Measurements from ENCODE around the gene TMC8.
"Not testable (repeated sequence)": the region's sequence is repeated elsewhere in the genome, so short reads cannot be mapped to it uniquely, and the experiment has no call there.

TMC8 gene

DNA sequence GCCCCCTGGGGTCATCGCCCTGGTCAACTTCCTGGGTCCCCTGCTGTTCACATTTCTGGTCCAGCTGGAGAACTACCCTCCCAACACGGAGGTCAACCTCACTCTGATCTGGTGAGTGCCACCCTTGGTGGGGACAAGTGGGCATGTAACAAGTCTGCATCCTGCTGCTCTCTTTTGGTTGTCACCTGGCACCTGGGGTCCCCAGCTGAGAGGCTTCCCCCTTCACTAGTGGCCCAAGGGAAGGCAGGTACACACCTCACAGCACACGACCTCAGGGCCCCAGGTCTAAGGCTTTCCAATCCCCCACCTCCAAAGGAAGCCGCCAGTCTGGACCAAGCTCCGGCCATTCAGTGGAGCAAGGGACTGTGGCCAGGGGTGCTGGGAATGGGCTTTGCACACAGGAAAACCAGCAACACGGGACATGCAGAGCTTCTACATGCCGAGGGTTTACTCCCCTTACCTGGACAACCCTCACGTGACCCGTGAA is 4.4 kb downstream of the TMC8 start:
- H3K36me3 ChIP-seq (ENCODE audit: low read depth) = no peaks in the 10 kb centered on the region
- no peaks in the 10 kb centered on the region for H3K27me3 ChIP-seq (ENCODE audit: insufficient read depth, poor library complexity, severe bottlenecking)
- TF ChIP-seq, protein P1, sequence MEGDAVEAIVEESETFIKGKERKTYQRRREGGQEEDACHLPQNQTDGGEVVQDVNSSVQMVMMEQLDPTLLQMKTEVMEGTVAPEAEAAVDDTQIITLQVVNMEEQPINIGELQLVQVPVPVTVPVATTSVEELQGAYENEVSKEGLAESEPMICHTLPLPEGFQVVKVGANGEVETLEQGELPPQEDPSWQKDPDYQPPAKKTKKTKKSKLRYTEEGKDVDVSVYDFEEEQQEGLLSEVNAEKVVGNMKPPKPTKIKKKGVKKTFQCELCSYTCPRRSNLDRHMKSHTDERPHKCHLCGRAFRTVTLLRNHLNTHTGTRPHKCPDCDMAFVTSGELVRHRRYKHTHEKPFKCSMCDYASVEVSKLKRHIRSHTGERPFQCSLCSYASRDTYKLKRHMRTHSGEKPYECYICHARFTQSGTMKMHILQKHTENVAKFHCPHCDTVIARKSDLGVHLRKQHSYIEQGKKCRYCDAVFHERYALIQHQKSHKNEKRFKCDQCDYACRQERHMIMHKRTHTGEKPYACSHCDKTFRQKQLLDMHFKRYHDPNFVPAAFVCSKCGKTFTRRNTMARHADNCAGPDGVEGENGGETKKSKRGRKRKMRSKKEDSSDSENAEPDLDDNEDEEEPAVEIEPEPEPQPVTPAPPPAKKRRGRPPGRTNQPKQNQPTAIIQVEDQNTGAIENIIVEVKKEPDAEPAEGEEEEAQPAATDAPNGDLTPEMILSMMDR (IDR thresholded peaks at IDR 0.05; ENCODE audit: poor library complexity, severe bottlenecking) = no peak
- DNase-seq (ENCODE audit: low spot score) = no peak
- peaks cover 9% of the 10 kb centered on the region for H3K4me1 ChIP-seq (ENCODE audit: insufficient read depth, poor library complexity, severe bottlenecking)
- no peak overlapping the region for H3K4me3 ChIP-seq (ENCODE audit: severe bottlenecking)
- no peak for ATAC-seq (ENCODE audit: low read depth)
- H3K9me3 ChIP-seq (ENCODE audit: severe bottlenecking) = no peaks in the 10 kb centered on the region
- no peak overlapping the region for H3K27ac ChIP-seq (ENCODE audit: poor library complexity, severe bottlenecking)

DNA sequence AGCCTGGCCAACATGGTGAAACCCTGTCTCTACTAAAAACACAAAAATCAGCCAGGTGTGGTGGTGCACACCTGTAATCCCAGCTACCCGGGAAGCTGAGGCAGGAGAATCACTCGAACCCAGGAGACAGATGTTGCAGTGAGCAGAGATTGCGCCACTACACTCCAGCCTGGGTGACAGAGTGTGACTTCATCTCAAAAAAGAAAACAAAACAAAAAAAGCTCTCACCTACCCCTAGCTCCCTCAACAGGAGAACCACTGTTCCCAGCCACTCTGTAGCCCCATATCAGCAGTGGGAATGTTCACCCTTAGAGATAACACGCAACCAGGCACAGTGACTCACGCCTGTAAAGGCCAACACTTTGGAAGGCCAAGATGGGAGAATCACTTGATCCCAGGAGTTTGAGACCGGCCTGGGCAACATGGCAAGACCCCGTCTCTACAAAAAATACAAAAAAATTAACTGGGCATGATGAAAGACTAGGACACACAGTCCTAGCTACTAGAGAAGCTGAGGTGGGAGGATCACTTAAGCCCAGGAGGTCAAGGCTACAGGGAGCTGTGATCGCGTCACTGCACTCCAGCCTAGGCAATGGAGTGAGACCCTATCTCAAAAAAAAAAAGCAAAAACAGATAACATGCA is 5.4 kb downstream of the TMC8 start:
- ATAC-seq (ENCODE audit: low read depth) (no peak), DNase-seq (ENCODE audit: low spot score) (no peak)
- H3K9me3 ChIP-seq (ENCODE audit: severe bottlenecking) = no peaks in the 10 kb centered on the region
- H3K27me3 ChIP-seq (ENCODE audit: insufficient read depth, poor library complexity, severe bottlenecking) = no peaks in the 10 kb centered on the region
- TF ChIP-seq, protein P1 (IDR thresholded peaks at IDR 0.05; ENCODE audit: poor library complexity, severe bottlenecking) = no peak
- H3K4me1 ChIP-seq (ENCODE audit: insufficient read depth, poor library complexity, severe bottlenecking) = peaks cover 16% of the 10 kb centered on the region
- no peak overlapping the region for H3K4me3 ChIP-seq (ENCODE audit: severe bottlenecking)
- H3K27ac ChIP-seq (ENCODE audit: poor library complexity, severe bottlenecking) = no peak overlapping the region
- H3K36me3 ChIP-seq (ENCODE audit: low read depth) = no peaks in the 10 kb centered on the region

DNA sequence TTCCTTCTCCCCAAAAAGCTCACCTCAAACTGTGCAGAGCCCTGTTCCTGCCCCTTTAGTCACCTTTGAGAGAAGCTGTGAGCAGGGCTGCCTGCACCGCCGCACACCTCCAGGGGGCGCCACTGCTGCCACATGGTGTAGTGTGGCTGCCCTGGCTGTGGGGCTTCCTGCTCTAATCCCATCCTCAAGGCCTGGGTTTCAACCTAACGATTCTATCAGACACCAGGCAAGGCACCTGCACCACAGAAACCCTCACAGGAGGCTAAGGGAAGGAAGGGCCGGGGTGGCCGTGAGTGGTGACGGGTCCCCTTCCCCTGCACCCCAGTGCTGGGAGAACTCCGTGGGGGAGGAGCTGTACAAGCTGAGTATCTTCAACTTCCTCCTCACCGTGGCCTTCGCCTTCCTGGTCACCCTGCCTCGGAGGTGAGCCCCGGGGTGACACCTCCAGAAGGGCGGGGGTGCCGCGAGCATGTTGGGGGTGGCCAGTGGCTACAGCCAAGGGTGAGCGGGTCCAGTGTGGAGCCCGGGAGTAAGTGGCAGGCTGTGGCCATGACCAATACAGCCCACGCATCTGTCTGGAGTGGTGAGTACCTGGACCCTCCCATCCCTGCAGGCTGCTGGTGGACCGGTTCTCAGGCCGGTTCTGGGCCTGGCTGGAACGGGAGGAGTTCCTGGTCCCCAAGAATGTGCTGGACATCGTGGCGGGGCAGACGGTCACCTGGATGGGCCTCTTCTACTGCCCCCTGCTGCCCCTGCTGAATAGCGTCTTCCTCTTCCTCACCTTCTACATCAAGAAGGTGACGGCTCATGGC is 7.0 kb downstream of the TMC8 start:
- no peak overlapping the region for H3K4me3 ChIP-seq (ENCODE audit: severe bottlenecking)
- ATAC-seq (ENCODE audit: low read depth) (no peak), DNase-seq (ENCODE audit: low spot score) (peak; percentile 72)
- no peaks in the 10 kb centered on the region for H3K9me3 ChIP-seq (ENCODE audit: severe bottlenecking)
- peaks cover 23% of the 10 kb centered on the region for H3K4me1 ChIP-seq (ENCODE audit: insufficient read depth, poor library complexity, severe bottlenecking)
- H3K36me3 ChIP-seq (ENCODE audit: low read depth) = no peaks in the 10 kb centered on the region
- no peaks in the 10 kb centered on the region for H3K27me3 ChIP-seq (ENCODE audit: insufficient read depth, poor library complexity, severe bottlenecking)
- TF ChIP-seq, protein P1 (IDR thresholded peaks at IDR 0.05; ENCODE audit: poor library complexity, severe bottlenecking) = peak; percentile 32
- no peak overlapping the region for H3K27ac ChIP-seq (ENCODE audit: poor library complexity, severe bottlenecking)

- Histone ChIP-seq H3K4me1 (ENCODE audit: insufficient read depth, poor library complexity, severe bottlenecking) (peaks cover 23% of the 10 kb centered on the region), H3K27me3 (ENCODE audit: insufficient read depth, poor library complexity, severe bottlenecking) (no peaks in the 10 kb centered on the region), H3K36me3 (ENCODE audit: low read depth) (no peaks in the 10 kb centered on the region), H3K27ac (ENCODE audit: poor library complexity, severe bottlenecking) (no peak overlapping the region), H3K9me3 (ENCODE audit: severe bottlenecking) (no peaks in the 10 kb centered on the region), H3K4me3 (ENCODE audit: severe bottlenecking) (no peak overlapping the region)
- TF ChIP-seq, protein P1 (IDR thresholded peaks at IDR 0.05; ENCODE audit: poor library complexity, severe bottlenecking) = no peak
- ATAC-seq (ENCODE audit: low read depth) (no peak), DNase-seq (ENCODE audit: low spot score) (peak; percentile 65)
Observed at GRCh38 chr17:78138204-78139060, 7.9 kb downstream of the TMC8 start.

DNA sequence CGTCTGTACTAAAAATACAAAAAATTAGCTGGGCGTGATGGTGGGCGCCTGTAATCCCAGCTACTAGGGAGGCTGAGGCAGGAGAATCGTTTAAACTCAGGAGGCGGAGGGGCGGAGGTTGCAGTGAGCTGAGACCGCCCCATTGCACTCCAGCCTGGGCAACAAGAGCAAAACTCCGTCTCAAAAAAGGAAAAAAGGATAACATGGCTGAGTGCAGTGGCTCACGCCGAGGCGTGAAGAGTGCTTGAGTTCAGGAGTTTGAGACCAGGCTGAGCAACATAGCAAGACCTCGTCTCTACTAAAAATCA is 9.2 kb downstream of the TMC8 start:
- H3K4me1 ChIP-seq (ENCODE audit: insufficient read depth, poor library complexity, severe bottlenecking) = peaks cover 32% of the 10 kb centered on the region
- not testable (repeated sequence) for H3K4me3 ChIP-seq (ENCODE audit: severe bottlenecking); H3K36me3 ChIP-seq (ENCODE audit: low read depth); DNase-seq (ENCODE audit: low spot score); H3K27ac ChIP-seq (ENCODE audit: poor library complexity, severe bottlenecking); ATAC-seq (ENCODE audit: low read depth); H3K9me3 ChIP-seq (ENCODE audit: severe bottlenecking); H3K27me3 ChIP-seq (ENCODE audit: insufficient read depth, poor library complexity, severe bottlenecking)
